Stomach (tissue), 4 donors: ENCODE results near the gene COA5.

Source experiments
- POLR2A ChIP-seq, 4 donors: fragments of 450-650 bp; IDR thresholded peaks; one replicate each; pipeline ENCODE4 v1.6.1; 2016; ENCODE audit warnings: antibody characterized with exemption in 4 of 4, control low read depth in 2 of 4, mild to moderate bottlenecking in 1 of 4, moderate library complexity in 1 of 4
- POLR2AphosphoS5 ChIP-seq, 3 donors: sonication (generic); formaldehyde crosslinking; IDR thresholded peaks; one replicate each; pipeline ENCODE4 v1.6.1; 2016; ENCODE audit warnings: antibody characterized with exemption in 3 of 3
- TF ChIP-seq, protein P1 (sequence below), 7 experiments: fragments of 450-650 bp in 4 of 7; fragments of 200-600 bp in 3 of 7; sonication (generic) in 3 of 7; IDR thresholded peaks; one replicate each; pipeline ENCODE4 v1.5.1; 2016 to 2019; ENCODE audit warnings: antibody characterized with exemption in 7 of 7, control low read depth in 2 of 7, mild to moderate bottlenecking in 1 of 7

DNA sequence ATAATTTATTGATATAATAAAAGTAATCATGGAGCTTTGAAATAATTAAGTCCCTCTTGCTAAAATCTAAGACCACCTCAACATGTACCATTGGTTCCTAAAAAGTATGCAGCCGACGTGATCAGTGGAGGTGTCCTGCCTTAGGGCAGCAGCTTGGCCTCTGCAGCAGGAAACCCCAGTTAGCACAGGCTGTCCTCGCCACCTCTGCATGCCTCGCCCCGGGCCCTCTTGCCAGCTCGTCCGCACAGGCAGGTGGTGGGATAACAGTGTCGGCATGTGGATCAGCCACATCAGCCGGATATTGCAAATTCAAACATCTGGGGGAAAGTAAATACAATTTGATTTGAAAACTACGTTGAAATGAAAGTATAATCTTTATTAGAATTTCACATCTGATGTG is 22.9 kb downstream of the COA5 start:
- TF ChIP-seq, protein P1, sequence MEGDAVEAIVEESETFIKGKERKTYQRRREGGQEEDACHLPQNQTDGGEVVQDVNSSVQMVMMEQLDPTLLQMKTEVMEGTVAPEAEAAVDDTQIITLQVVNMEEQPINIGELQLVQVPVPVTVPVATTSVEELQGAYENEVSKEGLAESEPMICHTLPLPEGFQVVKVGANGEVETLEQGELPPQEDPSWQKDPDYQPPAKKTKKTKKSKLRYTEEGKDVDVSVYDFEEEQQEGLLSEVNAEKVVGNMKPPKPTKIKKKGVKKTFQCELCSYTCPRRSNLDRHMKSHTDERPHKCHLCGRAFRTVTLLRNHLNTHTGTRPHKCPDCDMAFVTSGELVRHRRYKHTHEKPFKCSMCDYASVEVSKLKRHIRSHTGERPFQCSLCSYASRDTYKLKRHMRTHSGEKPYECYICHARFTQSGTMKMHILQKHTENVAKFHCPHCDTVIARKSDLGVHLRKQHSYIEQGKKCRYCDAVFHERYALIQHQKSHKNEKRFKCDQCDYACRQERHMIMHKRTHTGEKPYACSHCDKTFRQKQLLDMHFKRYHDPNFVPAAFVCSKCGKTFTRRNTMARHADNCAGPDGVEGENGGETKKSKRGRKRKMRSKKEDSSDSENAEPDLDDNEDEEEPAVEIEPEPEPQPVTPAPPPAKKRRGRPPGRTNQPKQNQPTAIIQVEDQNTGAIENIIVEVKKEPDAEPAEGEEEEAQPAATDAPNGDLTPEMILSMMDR (IDR thresholded peaks at IDR 0.05) = no peak
- TF ChIP-seq POLR2AphosphoS5 (IDR thresholded peaks at IDR 0.05) = no peak
- TF ChIP-seq POLR2A (IDR thresholded peaks at IDR 0.05) = no peak
